ENCODE data around the gene DCAF5. TPM values are rescaled to one million over a fixed set of nuclear protein-coding genes. Genes with fewer than 3 reads are reported as not detected.

Gene DCAF5
- total RNA-seq, 4 donors from 2014 or later = 25.1 to 70.3 (median 42.7) TPM

DNA sequence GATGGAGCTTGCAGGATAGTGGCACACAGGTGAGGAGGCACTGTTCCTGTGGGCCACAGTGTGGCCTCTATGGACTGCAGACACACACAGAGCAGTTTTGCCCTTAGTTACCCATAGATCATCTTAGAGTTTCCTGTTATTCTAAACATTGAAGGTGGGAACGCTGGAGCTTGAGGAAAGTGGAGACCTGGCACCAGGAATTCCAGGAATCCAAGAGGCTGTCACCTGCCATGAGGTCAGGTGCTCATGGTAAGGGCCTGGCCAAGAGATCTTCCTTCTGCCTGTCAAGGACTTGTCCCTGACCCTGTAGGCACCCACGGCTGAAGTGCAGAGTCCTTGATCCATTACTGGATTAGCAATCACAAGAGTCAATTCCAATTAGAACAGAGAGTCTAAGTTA is 108.6 kb downstream of the DCAF5 start:
- DNase-seq = no peak
- TF ChIP-seq POLR2A (IDR thresholded peaks at IDR 0.05) (no peak), EP300 (IDR thresholded peaks at IDR 0.05; ENCODE audit: low read depth) (no peak), CTCF (IDR thresholded peaks at IDR 0.05) (no peak), POLR2AphosphoS5 (IDR thresholded peaks at IDR 0.05) (no peak)
- Histone ChIP-seq H3K4me1 (peaks cover 16 to 54% (median 43%) of the 10 kb centered on the region in 4 donors), H3K27me3 (no peaks in the 10 kb centered on the region), H3K27ac (peak overlapping the region; percentile 52 to 72 (median 69)), H3K9me3 (no peaks in the 10 kb centered on the region), H3K4me3 (no peak overlapping the region), H3K36me3 (no peaks in the 10 kb centered on the region)
- in situ Hi-C loops (cut with MboI; ENCODE audit: low pct_ligation_motif_present in 1 of 4, low pct_unique_long_range_greater_than_20kb in 1 of 4, low sequenced_read_pairs in 3 of 4) (no loop called here), intact Hi-C loops (cut with DNase I; ENCODE audit: low total_unique reads) (loop anchor here (10.0 kb wide), 1 partner anchor 59 kb away; no protein-coding TSS in a partner anchor)
- WGBS, 2 donors (ENCODE audit: low coverage in 1 of 2) = 80% methylated on average over 2 of the region's 2 CpGs; no CpG with 5 or more reads in 1 of the 2 donors

DNA sequence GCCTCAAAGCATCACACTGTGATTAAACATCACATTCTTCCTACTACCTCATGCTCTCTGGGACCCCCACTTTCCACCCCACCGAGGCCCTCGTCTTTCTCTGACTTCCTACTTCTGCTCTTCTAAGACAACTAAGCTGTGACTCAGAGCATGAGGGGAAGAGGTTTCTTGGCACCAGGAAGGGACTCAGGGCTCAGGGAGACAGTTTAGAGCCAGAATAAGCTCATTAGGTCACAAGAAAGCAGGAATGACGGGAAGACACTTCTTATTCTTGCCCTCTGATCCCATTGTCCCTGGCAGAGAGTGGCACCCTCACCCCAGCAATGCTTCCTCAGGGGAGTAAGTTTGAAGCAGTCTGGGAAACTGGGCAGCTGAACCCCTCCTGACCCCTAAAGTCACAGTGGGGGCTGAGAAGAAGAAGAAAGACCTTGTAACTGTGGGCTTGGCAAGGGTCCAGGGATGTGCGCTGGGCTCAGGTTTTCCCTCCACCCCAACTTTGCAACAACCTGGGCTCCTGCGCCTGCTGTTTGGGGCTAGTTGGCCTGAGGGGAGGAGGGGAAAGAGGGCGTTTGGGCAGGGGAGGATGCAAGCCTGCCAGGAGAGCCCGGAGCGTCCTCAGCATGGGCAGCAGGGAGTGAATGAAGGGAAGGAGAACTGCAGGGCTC is 109.2 kb downstream of the DCAF5 start:
- WGBS, 2 donors (ENCODE audit: low coverage in 1 of 2) = 66 to 67% methylated on average over 1 to 8 of the region's 8 CpGs
- no peaks in the 10 kb centered on the region for H3K36me3 ChIP-seq
- H3K27ac ChIP-seq = peak overlapping the region; percentile 52 to 72 (median 69)
- peaks cover 16 to 54% (median 44%) of the 10 kb centered on the region in 4 donors for H3K4me1 ChIP-seq
- in situ Hi-C loops (cut with MboI; ENCODE audit: low pct_ligation_motif_present in 1 of 4, low pct_unique_long_range_greater_than_20kb in 1 of 4, low sequenced_read_pairs in 3 of 4) (no loop called here), intact Hi-C loops (cut with DNase I; ENCODE audit: low total_unique reads) (loop anchor here (10.0 kb wide), 1 partner anchor 59 kb away; no protein-coding TSS in a partner anchor)
- H3K9me3 ChIP-seq = no peaks in the 10 kb centered on the region
- no peak for DNase-seq
- TF ChIP-seq POLR2A (IDR thresholded peaks at IDR 0.05) (no peak), POLR2AphosphoS5 (IDR thresholded peaks at IDR 0.05) (no peak), EP300 (IDR thresholded peaks at IDR 0.05; ENCODE audit: low read depth) (no peak), CTCF (IDR thresholded peaks at IDR 0.05) (no peak)
- H3K4me3 ChIP-seq = no peak overlapping the region
- H3K27me3 ChIP-seq = no peaks in the 10 kb centered on the region

DNA sequence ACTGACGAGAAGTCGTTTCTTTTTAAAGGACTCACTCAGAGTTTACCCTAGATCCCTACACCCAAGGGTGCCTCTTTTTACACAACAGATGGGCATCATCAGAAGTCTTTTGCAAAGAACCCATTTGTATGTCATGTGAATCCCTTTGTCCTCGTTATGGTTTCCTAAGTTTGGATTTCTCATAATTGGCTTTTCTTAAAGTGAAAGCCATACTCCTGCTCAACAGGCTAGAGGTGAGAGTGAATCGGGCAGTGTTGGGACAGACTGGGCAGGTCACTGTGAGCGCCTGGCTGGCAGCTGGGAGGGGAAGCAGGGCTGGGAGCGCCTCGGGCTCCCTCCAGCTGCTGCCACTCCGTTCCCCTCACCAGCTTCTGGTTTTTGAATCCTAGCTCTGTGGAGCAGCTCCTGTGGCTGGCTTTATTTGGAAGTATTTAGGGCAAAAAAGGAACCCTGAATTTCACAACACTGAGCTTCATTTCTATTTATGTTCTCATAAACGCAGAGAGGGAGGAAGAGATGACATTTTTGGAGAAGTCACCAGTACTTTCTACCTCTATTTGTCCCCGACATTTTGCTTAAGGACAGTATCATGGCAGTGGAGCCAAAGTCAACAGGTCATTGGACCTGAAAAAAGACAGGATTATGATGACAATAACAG is 110.0 kb downstream of the DCAF5 start:
- TF ChIP-seq EP300 (IDR thresholded peaks at IDR 0.05; ENCODE audit: low read depth) = no peak
- TF ChIP-seq POLR2AphosphoS5 (IDR thresholded peaks at IDR 0.05) = peak in 1 of 3 donors; percentile 13
- TF ChIP-seq POLR2A (IDR thresholded peaks at IDR 0.05) = no peak
- no peak for TF ChIP-seq CTCF (IDR thresholded peaks at IDR 0.05)
- Histone ChIP-seq H3K27me3 (no peaks in the 10 kb centered on the region), H3K36me3 (no peaks in the 10 kb centered on the region), H3K27ac (peak overlapping the region; percentile 52 to 72 (median 69)), H3K4me3 (no peak overlapping the region), H3K9me3 (no peaks in the 10 kb centered on the region), H3K4me1 (peaks cover 16 to 58% (median 45%) of the 10 kb centered on the region in 4 donors)
- peak; percentile 49 for DNase-seq
- WGBS, 2 donors (ENCODE audit: low coverage in 1 of 2) = 14 to 25% methylated on average over 5 to 10 of the region's 10 CpGs
- intact Hi-C loops (cut with DNase I; ENCODE audit: low total_unique reads) (loop anchor here (10.0 kb wide), 1 partner anchor 58 kb away; no protein-coding TSS in a partner anchor), in situ Hi-C loops (cut with MboI; ENCODE audit: low pct_ligation_motif_present in 1 of 4, low pct_unique_long_range_greater_than_20kb in 1 of 4, low sequenced_read_pairs in 3 of 4) (no loop called here)

DNA sequence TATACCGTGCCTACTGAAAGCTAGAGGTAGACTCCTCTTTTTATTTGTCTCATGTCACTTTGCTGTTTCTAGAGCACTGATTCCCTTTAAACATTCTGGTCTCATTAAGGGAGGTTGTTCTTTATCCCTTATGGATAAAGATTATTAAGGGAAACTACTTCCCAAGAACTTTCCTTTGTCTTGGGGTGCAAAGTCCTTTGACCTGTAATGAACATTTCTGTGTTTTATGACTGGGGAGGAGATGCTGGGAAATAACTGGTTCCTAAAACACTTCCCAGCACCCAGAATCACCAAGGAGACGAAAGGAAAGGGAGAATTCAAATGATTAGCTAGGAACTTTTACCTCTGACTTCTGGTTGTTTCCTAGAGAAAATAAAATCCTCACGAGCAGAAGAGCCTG is 110.6 kb downstream of the DCAF5 start:
- H3K4me1 ChIP-seq = peaks cover 16 to 58% (median 45%) of the 10 kb centered on the region in 4 donors

More for the DNA sequence above, 110.6 kb downstream of the DCAF5 start:
- no peaks in the 10 kb centered on the region for H3K9me3 ChIP-seq
- intact Hi-C loops (cut with DNase I; ENCODE audit: low total_unique reads) (loop anchor here (10.0 kb wide), 1 partner anchor 57 kb away; no protein-coding TSS in a partner anchor), in situ Hi-C loops (cut with MboI; ENCODE audit: low pct_ligation_motif_present in 1 of 4, low pct_unique_long_range_greater_than_20kb in 1 of 4, low sequenced_read_pairs in 3 of 4) (no loop called here)
- no peak for DNase-seq
- H3K4me3 ChIP-seq = no peak overlapping the region
- no peak for TF ChIP-seq CTCF (IDR thresholded peaks at IDR 0.05)
- no peak for TF ChIP-seq POLR2AphosphoS5 (IDR thresholded peaks at IDR 0.05)
- TF ChIP-seq POLR2A (IDR thresholded peaks at IDR 0.05) = no peak
- TF ChIP-seq EP300 (IDR thresholded peaks at IDR 0.05; ENCODE audit: low read depth) = no peak
- 25 to 32% methylated on average over 3 of the region's 3 CpGs for WGBS, 2 donors (ENCODE audit: low coverage in 1 of 2)
- H3K27me3 ChIP-seq = no peaks in the 10 kb centered on the region
- peak overlapping the region; percentile 52 to 72 (median 69) for H3K27ac ChIP-seq
- no peaks in the 10 kb centered on the region for H3K36me3 ChIP-seq

Data from transverse colon (tissue), 4 donors.